Esophagus muscularis mucosa (tissue), 4 donors: Measurements from ENCODE around the gene ATP5F1C. TPM values are rescaled to one million over a fixed set of nuclear protein-coding genes. Genes with fewer than 3 reads are reported as not detected.

Source experiments
- DNase-seq: peaks from one replicate; pipeline ENCODE4 v3.0.0-alpha.2; 2017; ENCODE audit errors: extremely low spot score
- H3K27ac ChIP-seq, 4 donors: fragments of 200-600 bp; sonication (generic); replicated peaks in 1 of 4; 1 replicate in 3 of 4; 2 replicates in 1 of 4; pipeline ENCODE4 v1.5.1; 2016 to 2019; ENCODE audit warnings: mild to moderate bottlenecking in 1 of 4
- H3K27me3 ChIP-seq, 4 donors: fragments of 200-600 bp; sonication (generic); one replicate each; pipeline versions ENCODE4 v1.5.1 to v1.6.0; 2016 to 2019
- H3K36me3 ChIP-seq, 4 donors: fragments of 200-600 bp; sonication (generic); one replicate each; pipeline ENCODE4 v1.5.1; 2016 to 2019
- H3K4me1 ChIP-seq, 4 donors: fragments of 200-600 bp; sonication (generic); one replicate each; pipeline ENCODE4 v1.5.1; 2016 to 2019
- H3K4me3 ChIP-seq, 4 donors: fragments of 200-600 bp; sonication (generic); 1 replicate in 2 of 4; 2 replicates in 2 of 4; pipeline ENCODE4 v1.5.1; 2016 to 2019; ENCODE audit warnings: mild to moderate bottlenecking in 4 of 4, moderate library complexity in 1 of 4
- H3K9me3 ChIP-seq, 4 donors: fragments of 200-600 bp; sonication (generic); 1 replicate in 3 of 4; 2 replicates in 1 of 4; pipeline ENCODE4 v1.5.1; 2016 to 2019
- CTCF ChIP-seq, 3 experiments: fragments of 200-600 bp in 2 of 3; fragments of 450-650 bp in 1 of 3; sonication (generic) in 2 of 3; IDR thresholded peaks; one replicate each; pipeline ENCODE4 v1.5.1; 2017 to 2019; ENCODE audit warnings: antibody characterized with exemption in 3 of 3, mild to moderate bottlenecking in 2 of 3, moderate library complexity in 1 of 3
- EP300 ChIP-seq: sonication (generic); formaldehyde crosslinking; IDR thresholded peaks from one replicate; pipeline ENCODE4 v1.6.1; 2017; ENCODE audit warnings: antibody characterized with exemption
- POLR2A ChIP-seq: fragments of 450-650 bp; IDR thresholded peaks from one replicate; pipeline ENCODE4 v1.6.1; 2017; ENCODE audit warnings: antibody characterized with exemption, moderate library complexity, mild to moderate bottlenecking, low read depth
- POLR2AphosphoS5 ChIP-seq, 2 donors: sonication (generic); formaldehyde crosslinking; IDR thresholded peaks; one replicate each; pipeline ENCODE4 v1.6.1; 2017; ENCODE audit warnings: antibody characterized with exemption in 2 of 2
- WGBS: methylation state at CpG from one replicate; pipeline ENCODE4 v1.1.5; 2018; 5-methylcytosine and 5-hydroxymethylcytosine counted together
- intact Hi-C: fragments of 100-400 bp; cut with DNase I; formaldehyde crosslinking; loops from one replicate; pipeline ENCODE4 v1.15.1; 2023
- total RNA-seq, 4 donors: library from RNA; depleted of rRNA; stranded (reverse); fragments of >200 nt; gene quantifications; one replicate each; pipeline versions ENCODE4 v1.1.0 to v1.2.1, GENCODE V29; 2016

Gene ATP5F1C
- total RNA-seq, 4 donors from 2014 or later = 220 to 321 (median 258) TPM

- Histone ChIP-seq H3K27ac (peak within 1 kb of the TSS; percentile 75 to 79 (median 78)), H3K36me3 (peaks cover 0 to 20% (median 3%) of the 10 kb centered on the region in 4 donors), H3K9me3 (no peaks in the 10 kb centered on the region), H3K4me3 (peak within 1 kb of the TSS; percentile 80 to 100 (median 89)), H3K27me3 (no peaks in the 10 kb centered on the region), H3K4me1 (peaks cover 17 to 29% (median 18%) of the 10 kb centered on the region in 4 donors)
- intact Hi-C loops = loop anchor here (2.0 kb wide), 1 partner anchor 30 kb away; the partner anchor contains the start of gene ATP5F1C
- no peak for TF ChIP-seq CTCF (IDR thresholded peaks at IDR 0.05)
- peak; percentile 87 to 96 for TF ChIP-seq POLR2AphosphoS5 (IDR thresholded peaks at IDR 0.05)
- under 1% methylated on average over 39 of the region's 77 CpGs for WGBS
- DNase-seq = peak; percentile 94
Observed at GRCh38 chr10:7818295-7819120, 30.5 kb downstream of the ATP5F1C start, which contains the start of gene TAF3. TSS of gene TAF3 (plus strand) at chr10:7818505. CDS start at chr10:7818710, 205 bp downstream.

GRCh38 chr10:7819121-7819460 is 31.1 kb downstream of the ATP5F1C start:
- Histone ChIP-seq H3K36me3 (peaks cover 0 to 23% (median 3%) of the 10 kb centered on the region in 4 donors), H3K9me3 (no peaks in the 10 kb centered on the region), H3K27ac (peak overlapping the region; percentile 75 to 79 (median 78)), H3K4me3 (peak overlapping the region; percentile 80 to 100 (median 89)), H3K27me3 (no peaks in the 10 kb centered on the region), H3K4me1 (peaks cover 17 to 29% (median 18%) of the 10 kb centered on the region in 4 donors)
- no peak for DNase-seq
- WGBS = under 1% methylated on average over 17 of the region's 17 CpGs
- intact Hi-C loops = loop anchor here (2.0 kb wide), 1 partner anchor 30 kb away; the partner anchor contains the start of gene ATP5F1C
- peak in 1 of 3 experiments; percentile 28 for TF ChIP-seq CTCF (IDR thresholded peaks at IDR 0.05)
- no peak for TF ChIP-seq POLR2A
- TF ChIP-seq POLR2AphosphoS5 (IDR thresholded peaks at IDR 0.05) = no peak
- TF ChIP-seq EP300 = no peak

- Histone ChIP-seq H3K4me3 (no peak overlapping the region), H3K36me3 (peaks cover 3 to 60% (median 19%) of the 10 kb centered on the region in 4 donors), H3K27me3 (no peaks in the 10 kb centered on the region), H3K27ac (no peak overlapping the region), H3K9me3 (no peaks in the 10 kb centered on the region), H3K4me1 (peaks cover 9 to 20% (median 14%) of the 10 kb centered on the region in 4 donors)
- 80% methylated on average over 3 of the region's 3 CpGs for WGBS
- no peak for DNase-seq
- intact Hi-C loops = no loop called here
- TF ChIP-seq POLR2A = no peak
- no peak for TF ChIP-seq EP300
- TF ChIP-seq POLR2AphosphoS5 (IDR thresholded peaks at IDR 0.05) = no peak
- no peak for TF ChIP-seq CTCF (IDR thresholded peaks at IDR 0.05)
Observed at GRCh38 chr10:7824251-7824650, 36.3 kb downstream of the ATP5F1C start.

GRCh38 chr10:7826971-7827370 is 39.0 kb downstream of the ATP5F1C start:
- H3K4me3 ChIP-seq = no peak overlapping the region
- H3K27ac ChIP-seq = no peak overlapping the region
- H3K36me3 ChIP-seq = peaks cover 3 to 50% (median 19%) of the 10 kb centered on the region in 4 donors
- peak; percentile 68 for DNase-seq
- peaks cover 0 to 6% (median 0%) of the 10 kb centered on the region in 4 donors for H3K4me1 ChIP-seq
- WGBS = 93% methylated on average over 4 of the region's 4 CpGs
- H3K27me3 ChIP-seq = no peaks in the 10 kb centered on the region
- intact Hi-C loops = no loop called here
- TF ChIP-seq POLR2AphosphoS5 (IDR thresholded peaks at IDR 0.05) (no peak), EP300 (no peak), POLR2A (no peak), CTCF (IDR thresholded peaks at IDR 0.05) (no peak)
- no peaks in the 10 kb centered on the region for H3K9me3 ChIP-seq
